GM13977 (cell line): ENCODE data around the gene OPCML.

Experiments used
- DNase-seq: peaks from one replicate; pipeline ENCODE4 v3.0.0; 2012; ENCODE audit warnings: low spot score
- in situ Hi-C: fragments of 300-500 bp; cut with MboI; formaldehyde crosslinking; loops from one replicate; pipeline ENCODE4 v1.12.0; 2022; ENCODE audit warnings: low sequenced_read_pairs, low pct_unique_long_range_greater_than_20kb, mixed read lengths, inconsistent platforms; ENCODE audit not compliant: unreplicated experiment
- TF ChIP-seq, protein P1 (sequence below): IDR thresholded peaks from 2 replicates; pipeline ENCODE4 v1.5.1; 2012; ENCODE audit warnings: mild to moderate bottlenecking, control low read depth; ENCODE audit not compliant: insufficient read depth; ENCODE audit errors: extremely low read depth, missing control alignments

OPCML gene

DNA sequence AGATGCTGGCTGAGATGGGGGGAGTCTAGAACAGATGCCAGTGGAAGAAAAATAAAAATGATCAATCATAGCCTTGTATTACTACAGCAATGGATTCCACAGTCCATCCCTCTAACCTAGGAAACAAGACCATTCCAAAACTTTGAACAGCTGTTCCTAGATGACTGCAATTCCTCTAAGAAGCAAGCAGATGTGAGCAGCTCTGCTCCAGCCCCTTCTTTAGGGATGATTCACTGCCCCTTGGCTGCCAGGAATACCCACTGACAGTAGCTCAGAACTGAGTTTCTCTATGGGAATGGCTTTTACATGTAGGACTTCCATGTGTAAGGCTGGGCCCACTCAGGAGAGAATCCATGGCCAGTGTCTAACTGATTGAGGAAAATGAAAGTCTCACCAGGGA is 943.9 kb downstream of the OPCML start:
- in situ Hi-C loops: no loop called here
- DNase-seq: no peak
- TF ChIP-seq, protein P1, sequence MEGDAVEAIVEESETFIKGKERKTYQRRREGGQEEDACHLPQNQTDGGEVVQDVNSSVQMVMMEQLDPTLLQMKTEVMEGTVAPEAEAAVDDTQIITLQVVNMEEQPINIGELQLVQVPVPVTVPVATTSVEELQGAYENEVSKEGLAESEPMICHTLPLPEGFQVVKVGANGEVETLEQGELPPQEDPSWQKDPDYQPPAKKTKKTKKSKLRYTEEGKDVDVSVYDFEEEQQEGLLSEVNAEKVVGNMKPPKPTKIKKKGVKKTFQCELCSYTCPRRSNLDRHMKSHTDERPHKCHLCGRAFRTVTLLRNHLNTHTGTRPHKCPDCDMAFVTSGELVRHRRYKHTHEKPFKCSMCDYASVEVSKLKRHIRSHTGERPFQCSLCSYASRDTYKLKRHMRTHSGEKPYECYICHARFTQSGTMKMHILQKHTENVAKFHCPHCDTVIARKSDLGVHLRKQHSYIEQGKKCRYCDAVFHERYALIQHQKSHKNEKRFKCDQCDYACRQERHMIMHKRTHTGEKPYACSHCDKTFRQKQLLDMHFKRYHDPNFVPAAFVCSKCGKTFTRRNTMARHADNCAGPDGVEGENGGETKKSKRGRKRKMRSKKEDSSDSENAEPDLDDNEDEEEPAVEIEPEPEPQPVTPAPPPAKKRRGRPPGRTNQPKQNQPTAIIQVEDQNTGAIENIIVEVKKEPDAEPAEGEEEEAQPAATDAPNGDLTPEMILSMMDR: no peak

- no peak for DNase-seq
- TF ChIP-seq, protein P1: no peak
- in situ Hi-C loops: no loop called here
Observed at GRCh38 chr11:132587716-132588115, 944.6 kb downstream of the OPCML start.

DNA sequence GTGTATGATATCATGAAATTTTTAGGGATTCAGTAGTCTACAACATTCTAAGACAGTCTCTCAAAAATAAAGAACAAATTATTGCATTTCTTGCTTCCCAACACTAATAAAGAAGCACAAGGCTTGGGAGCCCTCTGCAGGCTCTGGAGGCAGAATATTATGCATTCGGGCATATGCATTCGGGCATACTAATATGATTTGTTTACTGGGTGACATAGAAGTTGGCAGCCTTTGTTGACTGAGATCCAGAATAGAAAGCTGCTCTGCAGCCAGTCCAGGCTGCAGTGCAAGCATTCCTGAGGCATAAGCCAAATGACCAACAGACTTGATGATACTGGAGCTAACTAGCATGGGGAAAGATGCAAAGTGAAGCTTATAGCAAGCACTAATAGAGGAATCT is 945.5 kb downstream of the OPCML start:
- TF ChIP-seq, protein P1: no peak
- no peak for DNase-seq
- in situ Hi-C loops: no loop called here

GRCh38 chr11:132579634-132580327 is 952.5 kb downstream of the OPCML start:
- in situ Hi-C loops: no loop called here
- DNase-seq: no peak
- TF ChIP-seq, protein P1: no peak

DNA sequence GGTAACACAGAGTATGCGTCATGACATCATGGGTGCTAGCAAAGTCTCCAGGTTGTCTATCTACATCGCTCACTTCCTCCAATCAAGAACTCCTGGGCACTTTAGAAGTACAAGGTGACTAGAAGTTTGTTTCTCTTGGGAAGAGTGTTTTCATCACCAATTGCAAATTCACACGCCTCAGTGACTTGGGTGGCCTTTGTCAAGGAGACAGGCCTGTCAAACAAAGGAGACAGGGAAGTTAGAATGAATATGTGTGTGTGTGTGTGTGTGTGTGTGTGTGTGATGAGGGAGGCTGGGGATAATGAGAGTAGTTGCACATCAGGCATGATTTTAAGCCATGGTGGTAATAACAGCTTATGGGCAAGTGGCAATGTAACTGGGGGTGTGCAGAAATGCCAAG is 953.2 kb downstream of the OPCML start:
- TF ChIP-seq, protein P1: no peak
- DNase-seq: no peak
- in situ Hi-C loops: no loop called here

- no peak for DNase-seq
- TF ChIP-seq, protein P1: no peak
- in situ Hi-C loops: no loop called here
Observed at GRCh38 chr11:132578580-132578979, 953.7 kb downstream of the OPCML start.
